Testis (tissue), 3 donors: Measurements from ENCODE around the gene GLS2. TPM values are rescaled to one million over a fixed set of nuclear protein-coding genes. Genes with fewer than 3 reads are reported as not detected.
"Not testable (repeated sequence)": the region's sequence is repeated elsewhere in the genome, so short reads cannot be mapped to it uniquely, and the experiment has no call there.

Experiments used
- DNase-seq: peaks from one replicate; pipeline ENCODE4 v3.0.0-alpha.2; 2019
- H3K27ac ChIP-seq, 2 donors: fragments of 200-600 bp; sonication (generic); one replicate each; pipeline ENCODE4 v1.5.1; 2019
- H3K27me3 ChIP-seq: fragments of 200-600 bp; sonication (generic); one replicate; pipeline ENCODE4 v1.5.1; 2019
- H3K36me3 ChIP-seq: fragments of 200-600 bp; sonication (generic); one replicate; pipeline ENCODE4 v1.5.1; 2017; ENCODE audit warnings: low read depth; ENCODE audit errors: missing control alignments
- H3K4me1 ChIP-seq: fragments of 200-600 bp; sonication (generic); one replicate; pipeline ENCODE4 v1.5.1; 2019
- H3K4me3 ChIP-seq, 2 donors: fragments of 200-600 bp; sonication (generic); one replicate each; pipeline ENCODE4 v1.5.1; 2017 to 2019
- H3K9me3 ChIP-seq: fragments of 200-600 bp; sonication (generic); one replicate; pipeline ENCODE4 v1.5.1; 2017
- POLR2A ChIP-seq: fragments of 450-650 bp; IDR thresholded peaks from one replicate; pipeline ENCODE4 v1.6.1; 2017; ENCODE audit warnings: antibody characterized with exemption, mild to moderate bottlenecking, moderate library complexity
- WGBS, 2 donors: methylation state at CpG; one replicate each; pipeline ENCODE4 v1.1.5; 2018; 5-methylcytosine and 5-hydroxymethylcytosine counted together
- intact Hi-C: fragments of 100-400 bp; cut with DNase I; formaldehyde crosslinking; loops from one replicate; pipeline ENCODE4 v1.15.1; 2023; ENCODE audit warnings: low total_unique reads
- polyA plus RNA-seq: library from polyadenylated mRNA; stranded (reverse); fragments of 350-450 nt; fragmentation: Illumina TruSeq; extraction: RNeasy Lipid Tissue Mini Kit (QIAGEN cat#74804); gene quantifications from one replicate; pipeline ENCODE4 v1.2.3, GENCODE V29; 2014; ENCODE audit warnings: low read depth, low replicate concordance; ENCODE audit not compliant: insufficient read depth
- total RNA-seq, 2 donors: library from RNA; depleted of rRNA; stranded (reverse); fragments of >200 nt; gene quantifications; one replicate each; pipeline ENCODE4 v1.2.3, GENCODE V29; 2016
- TF ChIP-seq, protein P1 (sequence below), 3 experiments: fragments of 450-650 bp in 2 of 3; fragments of 200-600 bp in 1 of 3; sonication (generic) in 1 of 3; IDR thresholded peaks; one replicate each; pipeline ENCODE4 v1.5.1; 2016 to 2019; ENCODE audit warnings: antibody characterized with exemption in 3 of 3, mild to moderate bottlenecking in 2 of 3, moderate library complexity in 1 of 3

The GLS2 gene
- total and polyA plus RNA-seq, 3 donors from 2014 or later = 2.2 to 4.7 (median 3.8) TPM

DNA sequence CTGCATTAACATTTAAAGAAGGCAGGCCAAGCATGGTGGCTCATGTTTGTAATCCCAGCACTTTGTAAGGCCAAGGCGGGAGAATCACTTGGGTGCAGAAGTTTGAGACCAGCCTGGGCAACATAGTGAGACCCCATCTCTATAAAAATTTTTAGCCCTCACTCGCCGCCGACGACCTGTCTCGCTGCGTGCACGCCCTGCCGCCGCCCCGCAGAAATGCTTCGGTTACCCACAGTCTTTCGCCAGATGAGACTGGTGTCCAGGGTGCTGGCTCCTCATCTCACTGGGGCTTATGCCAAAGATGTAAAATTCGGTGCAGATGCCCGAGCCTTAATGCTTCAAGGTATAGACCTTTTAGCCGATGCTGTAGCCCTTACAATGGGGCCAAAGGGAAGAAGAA lies 22.8 kb upstream of the GLS2 start:
- no peak for TF ChIP-seq POLR2A
- TF ChIP-seq, protein P1, sequence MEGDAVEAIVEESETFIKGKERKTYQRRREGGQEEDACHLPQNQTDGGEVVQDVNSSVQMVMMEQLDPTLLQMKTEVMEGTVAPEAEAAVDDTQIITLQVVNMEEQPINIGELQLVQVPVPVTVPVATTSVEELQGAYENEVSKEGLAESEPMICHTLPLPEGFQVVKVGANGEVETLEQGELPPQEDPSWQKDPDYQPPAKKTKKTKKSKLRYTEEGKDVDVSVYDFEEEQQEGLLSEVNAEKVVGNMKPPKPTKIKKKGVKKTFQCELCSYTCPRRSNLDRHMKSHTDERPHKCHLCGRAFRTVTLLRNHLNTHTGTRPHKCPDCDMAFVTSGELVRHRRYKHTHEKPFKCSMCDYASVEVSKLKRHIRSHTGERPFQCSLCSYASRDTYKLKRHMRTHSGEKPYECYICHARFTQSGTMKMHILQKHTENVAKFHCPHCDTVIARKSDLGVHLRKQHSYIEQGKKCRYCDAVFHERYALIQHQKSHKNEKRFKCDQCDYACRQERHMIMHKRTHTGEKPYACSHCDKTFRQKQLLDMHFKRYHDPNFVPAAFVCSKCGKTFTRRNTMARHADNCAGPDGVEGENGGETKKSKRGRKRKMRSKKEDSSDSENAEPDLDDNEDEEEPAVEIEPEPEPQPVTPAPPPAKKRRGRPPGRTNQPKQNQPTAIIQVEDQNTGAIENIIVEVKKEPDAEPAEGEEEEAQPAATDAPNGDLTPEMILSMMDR (IDR thresholded peaks at IDR 0.05) = no peak
- 61 to 79% methylated on average over 16 of the region's 16 CpGs for WGBS, 2 donors
- H3K27ac ChIP-seq = no peak overlapping the region
- no peaks in the 10 kb centered on the region for H3K9me3 ChIP-seq
- intact Hi-C loops = no loop called here
- no peaks in the 10 kb centered on the region for H3K36me3 ChIP-seq
- DNase-seq = no peak
- no peaks in the 10 kb centered on the region for H3K4me1 ChIP-seq
- no peak overlapping the region for H3K4me3 ChIP-seq
- no peaks in the 10 kb centered on the region for H3K27me3 ChIP-seq

DNA sequence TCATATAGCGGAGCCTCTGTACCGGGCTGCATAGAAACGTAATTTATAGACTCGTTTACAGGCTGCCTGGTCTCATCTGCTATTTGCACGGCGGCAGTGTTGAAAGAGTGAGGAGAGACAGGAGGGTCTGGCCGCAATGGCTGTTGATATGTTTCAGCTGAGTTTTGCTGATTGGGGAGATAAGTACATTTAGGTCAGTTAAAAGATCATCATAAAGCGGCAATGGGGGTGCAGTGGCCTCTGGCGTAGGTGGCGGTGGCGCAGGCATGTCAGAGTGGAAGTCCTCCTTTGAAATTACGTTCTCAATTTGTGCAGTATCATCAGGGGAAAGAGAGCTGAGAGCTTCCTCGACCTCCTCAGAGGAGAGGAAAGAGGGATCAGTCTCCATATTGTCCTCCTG lies 11.9 kb upstream of the GLS2 start:
- H3K27me3 ChIP-seq, H3K4me3 ChIP-seq, H3K4me1 ChIP-seq, H3K27ac ChIP-seq, H3K9me3 ChIP-seq, H3K36me3 ChIP-seq, intact Hi-C loops, DNase-seq: not testable (repeated sequence)
- WGBS, 2 donors = 61 to 68% methylated on average over 13 of the region's 13 CpGs

DNA sequence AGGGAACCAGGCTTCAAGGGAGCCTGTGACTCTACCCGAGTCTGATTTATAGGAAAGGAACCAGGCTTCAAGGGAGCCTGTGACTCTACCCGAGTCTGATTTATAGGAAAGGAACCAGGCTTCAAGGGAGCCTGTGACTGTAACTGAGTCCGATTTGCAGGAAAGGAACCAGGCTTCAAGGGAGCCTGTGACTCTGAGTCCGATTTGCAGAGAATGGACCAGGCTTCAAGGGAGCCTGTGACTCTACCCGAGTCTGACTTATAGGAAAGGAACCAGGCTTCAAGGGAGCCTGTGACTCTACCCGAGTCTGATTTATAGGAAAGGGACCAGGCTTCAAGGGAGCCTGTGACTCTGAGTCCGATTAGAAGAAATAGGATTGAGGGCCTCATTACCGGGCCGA lies 11.5 kb upstream of the GLS2 start:
- H3K9me3 ChIP-seq, H3K36me3 ChIP-seq, H3K27ac ChIP-seq, DNase-seq, H3K27me3 ChIP-seq, H3K4me3 ChIP-seq, H3K4me1 ChIP-seq, intact Hi-C loops: not testable (repeated sequence)
- 72 to 74% methylated on average over 9 of the region's 9 CpGs for WGBS, 2 donors

DNA sequence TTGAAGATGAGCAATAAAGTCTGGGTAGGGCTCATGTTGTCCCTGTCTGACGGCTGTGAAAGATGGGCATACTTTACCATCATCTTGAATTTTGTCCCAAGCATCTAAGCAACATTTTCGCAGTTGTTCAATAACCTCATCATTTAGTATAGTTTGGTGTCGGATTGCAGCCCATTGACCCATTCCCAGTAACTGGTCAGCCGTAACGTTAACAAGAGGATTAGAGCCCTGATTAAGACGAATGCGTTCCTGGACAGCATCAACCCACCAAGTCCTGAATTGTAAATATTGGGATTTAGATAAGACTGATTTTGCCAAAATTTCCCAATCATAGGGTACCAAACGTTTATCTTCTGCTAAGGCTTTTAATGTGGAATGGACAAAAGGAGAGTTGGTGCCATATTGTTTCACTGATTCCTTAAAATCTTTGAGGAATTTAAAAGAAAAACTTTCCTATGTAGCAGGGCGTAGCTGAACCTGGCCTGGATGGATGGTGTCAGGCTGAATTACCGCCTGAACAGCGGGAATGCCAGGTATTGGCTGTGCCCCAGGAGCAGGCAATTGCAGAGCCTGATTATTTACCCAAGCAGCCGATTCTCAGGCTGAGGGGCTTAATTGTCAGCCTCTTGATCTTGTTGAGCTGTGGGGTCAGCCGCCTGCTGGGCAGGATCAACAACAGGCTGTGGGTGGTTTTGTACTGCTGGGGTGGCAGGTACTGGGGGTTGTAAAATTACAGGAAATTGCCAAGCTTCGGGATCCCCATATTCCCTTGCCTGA lies 10.4 kb upstream of the GLS2 start:
- intact Hi-C loops = not testable (repeated sequence)
- 87 to 94% methylated on average over 14 of the region's 14 CpGs for WGBS, 2 donors

DNA sequence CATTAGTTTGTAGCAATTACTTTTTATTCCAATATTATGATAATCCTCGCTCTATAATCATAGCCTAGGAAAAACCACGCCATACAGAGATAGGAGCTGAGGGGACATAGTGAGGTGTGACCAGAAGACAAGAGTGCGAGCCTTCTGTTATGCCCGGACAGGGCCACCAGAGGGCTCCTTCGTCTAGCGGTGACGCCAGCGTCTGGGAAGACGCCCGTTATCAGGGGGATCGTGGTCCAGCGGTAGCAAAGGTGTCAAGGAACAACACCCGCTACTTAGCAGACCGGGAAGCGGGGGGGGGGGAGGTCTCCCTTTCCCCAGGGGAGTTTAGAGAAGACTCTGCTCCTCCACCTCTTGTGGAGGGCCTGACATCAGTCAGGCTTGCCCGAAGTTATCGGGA lies 8.7 kb upstream of the GLS2 start:
- DNase-seq = peak; percentile 71
- H3K27me3 ChIP-seq, H3K27ac ChIP-seq, intact Hi-C loops, H3K9me3 ChIP-seq, H3K4me1 ChIP-seq, H3K4me3 ChIP-seq, H3K36me3 ChIP-seq: not testable (repeated sequence)
- WGBS, 2 donors = 20 to 23% methylated on average over 12 to 16 of the region's 17 CpGs
- TF ChIP-seq, protein P1 (IDR thresholded peaks at IDR 0.05) = peak in 1 of 3 experiments; percentile 37

More for the DNA sequence above, 10.4 kb upstream of the GLS2 start:
- not testable (repeated sequence) for H3K4me1 ChIP-seq, H3K27me3 ChIP-seq, H3K9me3 ChIP-seq, H3K27ac ChIP-seq, DNase-seq, H3K4me3 ChIP-seq, H3K36me3 ChIP-seq

DNA sequence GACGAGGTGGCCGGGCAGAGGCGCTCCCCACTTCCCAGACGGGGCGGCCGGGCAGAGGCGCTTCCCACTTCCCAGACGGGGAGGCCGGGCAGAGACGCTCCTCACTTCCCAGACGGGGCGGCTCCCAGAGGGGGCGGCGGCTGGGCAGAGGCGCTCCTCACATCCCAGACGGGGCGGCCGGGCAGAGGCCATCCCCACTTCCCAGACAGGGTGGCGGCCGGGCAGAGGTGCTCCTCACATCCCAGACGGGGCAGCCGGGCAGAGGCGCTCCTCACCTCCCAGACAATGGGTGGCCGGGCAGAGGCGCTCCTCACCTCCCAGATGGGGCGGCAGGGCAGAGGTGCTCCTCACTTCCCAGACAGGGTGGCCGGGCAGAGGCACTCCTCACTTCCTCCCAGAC lies 6.5 kb upstream of the GLS2 start:
- H3K9me3 ChIP-seq, DNase-seq, H3K27me3 ChIP-seq, H3K27ac ChIP-seq, H3K36me3 ChIP-seq, intact Hi-C loops, H3K4me1 ChIP-seq, H3K4me3 ChIP-seq: not testable (repeated sequence)
- 93 to 98% methylated on average over 7 to 24 of the region's 27 CpGs for WGBS, 2 donors

DNA sequence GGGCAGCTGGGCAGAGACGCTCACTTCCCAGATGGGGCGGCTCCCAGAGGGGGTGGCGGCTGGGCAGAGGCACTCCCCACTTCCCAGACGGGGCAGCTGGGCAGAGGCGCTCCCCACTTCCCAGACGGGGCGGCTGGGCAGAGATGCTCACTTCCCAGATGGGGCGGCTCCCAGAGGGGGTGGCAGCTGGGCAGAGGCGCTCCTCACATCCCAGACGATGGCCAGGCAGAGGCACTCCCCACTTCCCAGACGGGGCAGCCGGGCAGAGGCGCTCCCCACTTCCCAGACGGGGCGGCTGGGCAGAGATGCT lies 6.1 kb upstream of the GLS2 start:
- intact Hi-C loops, H3K27ac ChIP-seq, H3K4me3 ChIP-seq: not testable (repeated sequence)

DNA sequence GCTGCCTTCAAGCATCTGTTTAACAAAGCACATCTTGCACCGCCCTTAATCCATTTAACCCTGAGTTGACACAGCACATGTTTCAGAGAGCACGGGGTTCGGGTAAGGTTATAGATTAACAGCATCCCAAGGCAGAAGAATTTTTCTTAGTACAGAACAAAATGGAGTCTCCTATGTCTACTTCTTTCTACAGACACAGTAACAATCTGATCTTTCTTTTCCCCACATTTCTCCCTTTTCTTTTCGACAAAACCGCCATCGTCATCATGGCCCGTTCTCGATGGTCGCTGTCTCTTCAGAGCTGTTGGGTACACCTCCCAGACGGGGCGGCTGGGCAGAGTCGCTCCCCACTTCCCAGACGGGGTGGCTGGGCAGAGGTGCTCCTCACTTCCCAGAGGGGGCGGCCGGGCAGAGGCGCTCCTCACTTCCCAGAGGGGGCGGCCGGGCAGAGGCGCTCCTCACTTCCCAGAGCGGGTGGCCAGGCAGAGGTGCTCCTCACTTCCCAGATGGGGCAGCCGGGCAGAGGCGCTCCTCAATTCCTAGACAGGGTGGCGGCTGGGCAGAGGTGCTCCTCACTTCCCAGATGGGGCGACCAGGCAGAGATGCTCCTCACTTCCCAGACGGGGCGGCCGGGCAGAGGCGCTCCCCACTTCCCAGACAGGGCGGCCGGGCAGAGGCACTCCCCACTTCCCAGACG lies 5.6 kb upstream of the GLS2 start:
- DNase-seq, H3K27ac ChIP-seq, intact Hi-C loops, H3K4me1 ChIP-seq, H3K27me3 ChIP-seq, H3K36me3 ChIP-seq, H3K4me3 ChIP-seq, H3K9me3 ChIP-seq: not testable (repeated sequence)
- WGBS, 2 donors = 93 to 96% methylated on average over 10 to 24 of the region's 31 CpGs

More for the DNA sequence above, 6.1 kb upstream of the GLS2 start:
- H3K4me1 ChIP-seq, H3K27me3 ChIP-seq, H3K36me3 ChIP-seq, H3K9me3 ChIP-seq, DNase-seq: not testable (repeated sequence)
- 87 to 95% methylated on average over 3 to 11 of the region's 15 CpGs for WGBS, 2 donors
